ENCODE results near the gene TSEN54. TPM values are rescaled to one million over a fixed set of nuclear protein-coding genes. Genes with fewer than 3 reads are reported as not detected.

The TSEN54 gene
- total RNA-seq, 4 donors from 2014 or later, result 15.4 to 31.2 (median 17.8) TPM

DNA sequence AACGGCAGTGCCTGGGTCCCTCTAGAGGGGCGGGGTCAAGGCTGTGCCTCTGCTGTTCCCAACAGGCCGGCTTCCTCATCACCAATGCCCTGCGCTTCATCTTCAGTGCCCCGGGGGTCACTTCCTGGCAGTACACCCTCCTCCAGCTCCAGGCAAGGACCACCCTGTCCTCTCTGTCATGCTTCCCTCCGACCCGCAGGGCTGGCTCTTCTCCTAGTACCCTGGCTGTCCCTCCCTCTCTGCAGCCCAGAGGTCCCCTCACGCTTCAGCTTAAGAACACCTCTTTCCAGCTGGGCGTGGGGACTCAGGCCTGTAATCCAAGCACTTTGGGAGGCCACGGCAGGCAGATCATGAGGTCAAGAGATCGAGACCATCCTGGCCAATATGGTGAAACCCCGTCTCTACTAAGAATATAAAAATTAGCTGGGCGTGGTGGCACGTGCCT, 26.8 kb upstream of the TSEN54 start:
- H3K27ac ChIP-seq, result peak overlapping the region; percentile 58 to 76 (median 72)
- DNase-seq (no peak), ATAC-seq (no peak)
- peaks cover 63 to 68% of the 10 kb centered on the region in 2 donors for H3K4me1 ChIP-seq
- peaks cover 0 to 35% of the 10 kb centered on the region in 2 donors for H3K36me3 ChIP-seq
- in situ Hi-C loops (cut with MboI; ENCODE audit: low sequenced_read_pairs in 4 of 4) (no loop called here), intact Hi-C loops (cut with DNase I; ENCODE audit: low total_unique reads) (no loop called here)
- H3K4me3 ChIP-seq, result no peak overlapping the region
- H3K27me3 ChIP-seq, result no peaks in the 10 kb centered on the region
- TF ChIP-seq CTCF (IDR thresholded peaks at IDR 0.05 in 4 of 5, conservative IDR thresholded peaks at IDR 0.05 in 1 of 5) (no peak), POLR2A (IDR thresholded peaks at IDR 0.05) (no peak)
- no peaks in the 10 kb centered on the region for H3K9me3 ChIP-seq

- DNase-seq (peak; percentile 26 to 74), ATAC-seq (peak; percentile 42 to 61)
- Histone ChIP-seq H3K9me3 (no peaks in the 10 kb centered on the region), H3K27me3 (no peaks in the 10 kb centered on the region), H3K27ac (peak overlapping the region; percentile 58 to 76 (median 72)), H3K36me3 (peaks cover 0 to 42% of the 10 kb centered on the region in 2 donors), H3K4me1 (peaks cover 56 to 61% of the 10 kb centered on the region in 2 donors), H3K4me3 (no peak overlapping the region)
- TF ChIP-seq CTCF (IDR thresholded peaks at IDR 0.05 in 4 of 5, conservative IDR thresholded peaks at IDR 0.05 in 1 of 5) (no peak), POLR2A (IDR thresholded peaks at IDR 0.05) (no peak)
- in situ Hi-C loops (cut with MboI; ENCODE audit: low sequenced_read_pairs in 4 of 4), result loop anchor here in 1 of 4 donors (10.0 kb wide), 1 partner anchor 55 kb away; no protein-coding TSS in a partner anchor
- intact Hi-C loops (cut with DNase I; ENCODE audit: low total_unique reads), result no loop called here
These were observed 26.1 kb upstream of the TSEN54 start for GRCh38 chr17:75490173-75490743.

GRCh38 chr17:75490953-75491649, 25.2 kb upstream of the TSEN54 start:
- Histone ChIP-seq H3K4me3 (no peak overlapping the region), H3K4me1 (peaks cover 48 to 52% of the 10 kb centered on the region in 2 donors), H3K9me3 (no peaks in the 10 kb centered on the region), H3K27ac (peak overlapping the region; percentile 58 to 76 (median 72)), H3K27me3 (no peaks in the 10 kb centered on the region), H3K36me3 (peaks cover 0 to 51% of the 10 kb centered on the region in 2 donors)
- no peak for DNase-seq
- no peak for TF ChIP-seq CTCF (IDR thresholded peaks at IDR 0.05 in 4 of 5, conservative IDR thresholded peaks at IDR 0.05 in 1 of 5)
- intact Hi-C loops (cut with DNase I; ENCODE audit: low total_unique reads), result no loop called here
- in situ Hi-C loops (cut with MboI; ENCODE audit: low sequenced_read_pairs in 4 of 4), result loop anchor here in 1 of 4 donors (10.0 kb wide), 1 partner anchor 56 kb away; no protein-coding TSS in a partner anchor
- ATAC-seq, result no peak

DNA sequence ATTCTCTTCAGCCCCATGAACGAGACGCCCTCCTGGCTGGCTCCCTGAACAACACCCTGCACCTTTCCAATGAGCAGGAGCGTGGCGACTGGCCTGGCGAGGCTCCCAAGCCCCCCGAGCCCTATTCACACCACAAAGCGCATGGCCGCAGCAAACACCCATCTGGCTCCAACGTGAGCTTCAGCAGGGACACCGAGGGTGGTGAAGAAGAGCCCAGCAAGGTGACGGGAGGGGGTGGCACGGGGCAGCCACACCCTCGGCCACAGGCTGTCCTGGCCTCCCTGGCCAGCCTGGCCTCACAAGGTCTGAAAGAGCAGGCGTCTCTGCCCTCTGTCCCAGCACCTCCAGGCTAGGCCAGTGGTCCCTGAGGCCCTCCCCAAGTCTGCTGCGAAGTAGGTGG, 24.6 kb upstream of the TSEN54 start:
- peak overlapping the region in 2 of 4 donors; percentile 29 to 76 for H3K27ac ChIP-seq
- ATAC-seq (no peak), DNase-seq (no peak)
- intact Hi-C loops (cut with DNase I; ENCODE audit: low total_unique reads), result no loop called here
- no peak for TF ChIP-seq POLR2A (IDR thresholded peaks at IDR 0.05)
- no peak for TF ChIP-seq CTCF (IDR thresholded peaks at IDR 0.05 in 4 of 5, conservative IDR thresholded peaks at IDR 0.05 in 1 of 5)
- in situ Hi-C loops (cut with MboI; ENCODE audit: low sequenced_read_pairs in 4 of 4), result loop anchor here in 1 of 4 donors (10.0 kb wide), 1 partner anchor 57 kb away; no protein-coding TSS in a partner anchor
- H3K36me3 ChIP-seq, result peaks cover 0 to 56% of the 10 kb centered on the region in 2 donors
- H3K27me3 ChIP-seq, result no peaks in the 10 kb centered on the region
- no peaks in the 10 kb centered on the region for H3K9me3 ChIP-seq
- H3K4me3 ChIP-seq, result no peak overlapping the region
- peaks cover 42 to 46% of the 10 kb centered on the region in 2 donors for H3K4me1 ChIP-seq

Data from gastrocnemius medialis (tissue), 4 donors.